NK-92 (cell line): Measurements from ENCODE around the gene UGGT1.
A peak's percentile ranks its signal among the peaks of the same experiment; 100 is the strongest.

ENCODE experiments used
- DNase-seq: peaks from one replicate; lab custom pipeline; 2025; ENCODE audit not compliant: unreplicated experiment; lab: John Stamatoyannopoulos, UW

The UGGT1 gene

GRCh38 chr2:128090945-128091725 lies at the start of gene UGGT1:
UGGT1 (plus strand) TSS chr2:128091200; CDS start chr2:128091358, 158 bp downstream.
- DNase-seq: peak; percentile 67

GRCh38 chr2:128041561-128041960 lies 49.4 kb upstream of the UGGT1 start:
- DNase-seq: no peak

- no peak for DNase-seq
These were observed 48.0 kb upstream of the UGGT1 start for GRCh38 chr2:128043041-128043440.

GRCh38 chr2:128053331-128053730 lies 37.7 kb upstream of the UGGT1 start:
- no peak for DNase-seq

GRCh38 chr2:128054104-128054885 lies 36.7 kb upstream of the UGGT1 start:
- no peak for DNase-seq

GRCh38 chr2:128057334-128057733 lies 33.7 kb upstream of the UGGT1 start:
- no peak for DNase-seq

- no peak for DNase-seq
These were observed 32.9 kb upstream of the UGGT1 start for GRCh38 chr2:128058114-128058513.

- DNase-seq: no peak
These were observed 28.4 kb upstream of the UGGT1 start for GRCh38 chr2:128062571-128062970.

GRCh38 chr2:128064353-128064752 lies 26.6 kb upstream of the UGGT1 start:
- DNase-seq: no peak

GRCh38 chr2:128069769-128070168 lies 21.2 kb upstream of the UGGT1 start:
- DNase-seq: no peak

GRCh38 chr2:128073278-128073677 lies 17.7 kb upstream of the UGGT1 start:
- no peak for DNase-seq

- DNase-seq: no peak
These were observed 14.4 kb upstream of the UGGT1 start for GRCh38 chr2:128076461-128077106.

- no peak for DNase-seq
These were observed 6.2 kb upstream of the UGGT1 start for GRCh38 chr2:128084757-128085156.

GRCh38 chr2:128086244-128086643 lies 4.8 kb upstream of the UGGT1 start:
- no peak for DNase-seq

GRCh38 chr2:128090575-128090944 lies 440 bp upstream of the UGGT1 start:
- no peak for DNase-seq

- DNase-seq: no peak
These were observed 703 bp downstream of the UGGT1 start for GRCh38 chr2:128091726-128092080.

- DNase-seq: no peak
These were observed 1.7 kb downstream of the UGGT1 start for GRCh38 chr2:128092656-128093055.

- no peak for DNase-seq
These were observed 2.8 kb downstream of the UGGT1 start for GRCh38 chr2:128093762-128094161.

- no peak for DNase-seq
These were observed 4.2 kb downstream of the UGGT1 start for GRCh38 chr2:128095201-128095600.

GRCh38 chr2:128103407-128103806 lies 12.4 kb downstream of the UGGT1 start:
- DNase-seq: no peak

- DNase-seq: no peak
These were observed 14.1 kb downstream of the UGGT1 start for GRCh38 chr2:128105072-128105471.

- DNase-seq: no peak
These were observed 17.2 kb downstream of the UGGT1 start for GRCh38 chr2:128108166-128108565.
